Epidermal melanocyte (primary cell): ENCODE measurements around the gene DPF3.

Experiments used
- DNase-seq: peaks from one replicate; pipeline ENCODE4 v3.0.0; 2011; ENCODE audit warnings: low spot score; ENCODE audit not compliant: insufficient read length

Gene DPF3

GRCh38 chr14:72800848-72801370 is 93.0 kb downstream of the DPF3 start:
- DNase-seq, result no peak

- no peak for DNase-seq
Measured at GRCh38 chr14:72800296-72800695, 93.6 kb downstream of the DPF3 start.

DNA sequence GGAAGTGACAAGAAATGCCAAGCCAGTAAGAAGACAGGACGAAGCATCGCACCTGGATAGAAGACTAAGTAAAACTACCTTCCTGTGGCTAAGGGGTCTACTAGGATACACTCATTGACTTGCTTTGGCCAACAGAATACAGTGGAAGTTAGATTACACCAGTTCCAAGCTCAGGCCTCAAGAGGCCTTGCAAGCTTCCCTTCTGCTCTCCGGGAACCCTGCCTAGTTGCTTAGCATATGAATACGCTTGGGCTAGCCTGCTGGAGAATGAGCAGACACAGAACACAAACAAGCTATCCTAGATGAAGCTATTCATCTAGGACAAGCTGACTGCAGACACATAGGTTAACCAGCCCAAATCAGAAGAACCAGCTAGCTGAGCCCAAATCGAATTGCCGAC is 97.0 kb downstream of the DPF3 start:
- DNase-seq, result no peak

GRCh38 chr14:72793156-72793939 is 100.6 kb downstream of the DPF3 start:
- no peak for DNase-seq

- DNase-seq, result no peak
Measured at GRCh38 chr14:72792051-72792788, 101.7 kb downstream of the DPF3 start.

- DNase-seq, result no peak
Measured at GRCh38 chr14:72790887-72791566, 102.9 kb downstream of the DPF3 start.

GRCh38 chr14:72788972-72789728 is 104.8 kb downstream of the DPF3 start:
- DNase-seq, result no peak

- DNase-seq, result no peak
Measured at GRCh38 chr14:72788255-72788654, 105.6 kb downstream of the DPF3 start.

GRCh38 chr14:72787841-72788240 is 106.1 kb downstream of the DPF3 start:
- DNase-seq, result no peak

- DNase-seq, result no peak
Measured at GRCh38 chr14:72786378-72787350, 107.2 kb downstream of the DPF3 start.

- no peak for DNase-seq
Measured at GRCh38 chr14:72783741-72784140, 110.2 kb downstream of the DPF3 start.

DNA sequence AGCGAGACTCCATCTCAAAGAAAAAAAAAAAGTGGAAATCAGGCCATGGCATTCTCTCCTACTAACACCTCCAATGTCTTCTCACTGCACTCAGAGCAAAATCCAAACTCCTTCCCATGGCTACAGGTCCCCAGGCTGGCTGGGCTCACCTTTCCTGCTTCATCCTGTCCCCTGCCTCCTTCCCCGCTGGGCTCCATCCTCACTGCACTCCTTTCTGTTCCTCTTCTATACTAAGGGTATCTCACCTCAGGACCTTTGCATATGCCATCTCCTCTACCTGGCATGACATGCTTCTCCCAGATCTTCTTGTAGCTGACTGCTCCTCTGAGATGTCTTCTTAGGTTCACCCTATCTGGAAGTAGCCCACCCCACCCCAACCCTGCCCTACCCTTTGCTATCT is 111.1 kb downstream of the DPF3 start:
- DNase-seq, result no peak

DNA sequence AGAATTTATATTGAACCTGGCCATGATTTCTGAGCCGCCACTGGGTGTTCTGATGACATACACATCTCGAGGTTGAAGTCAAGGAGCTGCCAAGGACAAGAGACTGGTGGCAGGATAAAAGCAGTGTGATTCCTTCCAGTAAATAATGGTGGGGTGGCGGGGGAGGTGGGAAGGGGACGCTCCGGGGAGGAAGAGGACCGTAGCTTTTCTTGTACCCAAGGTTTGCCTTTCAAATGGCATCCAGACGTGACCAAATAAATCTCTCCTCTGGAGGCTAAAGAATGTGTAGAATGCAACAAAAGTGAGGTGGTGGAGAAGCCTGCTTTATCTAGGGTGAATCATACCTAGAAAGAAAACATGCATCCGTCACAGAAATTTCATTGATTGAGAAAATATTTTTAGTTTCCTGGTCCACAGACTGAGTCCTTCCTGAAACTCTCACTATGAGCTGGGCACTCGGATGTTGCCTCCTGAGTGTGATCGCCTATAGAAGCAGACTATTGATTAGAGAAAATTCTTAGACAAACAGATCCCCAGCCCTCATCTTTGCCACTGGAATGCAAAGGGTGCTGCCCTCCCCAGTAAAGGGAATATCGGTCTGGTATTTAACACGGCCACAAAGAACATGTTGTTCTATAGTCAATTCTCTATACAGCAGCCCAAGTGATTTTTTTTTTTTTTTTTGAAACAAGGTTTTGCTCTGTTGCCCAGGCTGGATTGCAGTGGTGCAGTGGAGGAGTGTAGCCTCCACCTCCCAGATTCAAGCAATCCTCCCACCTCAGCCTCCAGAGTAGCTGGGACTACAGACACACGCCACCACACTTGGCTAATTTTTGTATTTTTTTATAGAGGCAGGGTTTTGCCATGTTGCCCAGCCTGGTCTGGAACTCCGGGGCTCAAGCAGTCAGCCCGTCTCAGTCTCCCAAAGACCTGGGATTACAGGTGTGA is 112.1 kb downstream of the DPF3 start:
- DNase-seq, result no peak

- DNase-seq, result peak; percentile 41
Measured at GRCh38 chr14:72780751-72781150, 113.2 kb downstream of the DPF3 start.

DNA sequence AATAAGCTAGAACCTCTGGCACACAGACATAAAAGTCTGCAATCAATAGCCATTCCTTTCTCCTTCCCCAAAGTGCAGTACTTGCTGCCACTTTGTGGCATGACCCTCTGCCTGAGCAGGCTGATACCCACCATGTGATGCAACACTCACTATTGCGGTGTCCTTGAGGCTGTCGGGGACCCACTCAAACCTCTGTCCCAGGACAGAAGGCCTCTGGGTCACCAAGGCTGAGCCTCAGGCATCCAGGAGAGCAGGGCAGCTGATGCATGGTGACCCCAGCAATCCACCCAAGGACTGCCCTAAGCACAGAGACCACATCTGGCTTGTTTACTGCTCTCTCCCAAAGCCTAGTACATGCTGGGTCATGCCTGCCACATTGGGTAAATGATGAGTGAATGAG is 114.2 kb downstream of the DPF3 start:
- DNase-seq, result no peak

GRCh38 chr14:72777636-72778035 is 116.3 kb downstream of the DPF3 start:
- DNase-seq, result no peak

- no peak for DNase-seq
Measured at GRCh38 chr14:72776701-72777261, 117.1 kb downstream of the DPF3 start.

DNA sequence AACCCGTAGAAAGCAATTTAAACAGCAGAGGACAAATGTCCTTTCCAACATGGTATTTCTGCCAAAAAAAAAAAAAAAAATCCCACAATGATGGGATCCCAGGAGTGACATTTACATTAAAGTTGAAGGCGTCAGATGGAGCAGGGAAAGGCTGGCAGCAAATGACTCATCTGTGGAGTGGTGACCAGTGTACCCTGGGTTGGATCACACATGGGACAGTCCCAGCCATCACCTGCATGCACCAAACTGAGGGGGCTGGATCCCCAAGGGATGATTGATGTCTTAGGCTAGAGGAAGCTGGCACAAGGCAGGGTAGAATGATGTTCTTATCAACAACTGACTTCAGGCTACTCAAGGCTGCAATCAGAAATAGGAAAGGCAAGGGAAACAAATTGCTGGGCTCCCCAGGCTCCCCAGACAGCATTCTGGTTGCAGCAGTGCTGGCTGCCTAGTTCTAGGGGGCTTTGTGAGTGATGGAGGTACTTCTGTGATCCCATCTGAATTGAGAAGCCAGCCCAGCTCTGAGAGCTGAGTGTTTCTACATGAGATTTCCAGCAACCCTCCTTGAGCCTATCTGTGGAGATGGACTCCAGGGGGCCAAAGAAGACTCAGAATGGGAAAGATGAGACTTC is 117.9 kb downstream of the DPF3 start:
- DNase-seq, result no peak
